ENCODE data around the gene NTN5.

NTN5 gene

GRCh38 chr19:48614436-48615230, 58.2 kb downstream of the NTN5 start, which contains the start of gene FAM83E:
Gene FAM83E (minus strand): TSS chr19:48615076. CDS start chr19:48613372, 1,704 bp downstream.
- DNase-seq (ENCODE audit: low read depth): no peak

- no peak for DNase-seq (ENCODE audit: low read depth)
Observed at GRCh38 chr19:48613852-48614435, 58.9 kb downstream of the NTN5 start.

- no peak for DNase-seq (ENCODE audit: low read depth)
Observed at GRCh38 chr19:48613024-48613851, 59.6 kb downstream of the NTN5 start.

GRCh38 chr19:48611872-48612271, 60.9 kb downstream of the NTN5 start:
- DNase-seq (ENCODE audit: low read depth): no peak
